PC-9 (cell line): ENCODE measurements around the gene MOSPD3. TPM values are rescaled to one million over a fixed set of nuclear protein-coding genes. Genes with fewer than 3 reads are reported as not detected.

Source experiments
- BruUV-seq: library from RNA; stranded (reverse); fragments of 400-500 nt; replicated peaks from 2 replicates; lab custom pipeline; 2021; lab: Mats Ljungman, UMichigan
- CTCF ChIA-PET: fragments of 300-600 bp; sonication (Branson Sonifier 250); formaldehyde crosslinking; loops from one replicate; lab custom pipeline; 2022; ENCODE audit warnings: antibody characterized with exemption; lab: Charles Lee
- POLR2A ChIA-PET: fragments of 300-600 bp; sonication (Branson Sonifier 250); formaldehyde crosslinking; loops from one replicate; lab custom pipeline; 2022; ENCODE audit warnings: antibody characterized with exemption; ENCODE audit not compliant: unreplicated experiment; lab: Charles Lee
- DNase-seq, 2 experiments: peaks; one replicate each; pipeline versions ENCODE4 v3.0.0 to v3.0.0-alpha.2; 2015 to 2022; ENCODE audit warnings: mixed read lengths in 1 of 2
- H2AFZ ChIP-seq: fragments of 200-600 bp; sonication (generic); 2 replicates; pipeline ENCODE4 v1.8.1; 2017; ENCODE audit warnings: antibody characterized with exemption
- H3F3A ChIP-seq: fragments of 200-600 bp; sonication (generic); 2 replicates; pipeline ENCODE4 v1.8.1; 2017; ENCODE audit warnings: antibody characterized with exemption, mild to moderate bottlenecking, low read depth; ENCODE audit not compliant: insufficient read depth
- H3K27ac ChIP-seq: fragments of 200-600 bp; sonication (generic); 2 replicates; pipeline ENCODE4 v1.6.1; 2016; ENCODE audit warnings: mixed run types
- H3K27me3 ChIP-seq: fragments of 200-600 bp; sonication (generic); 2 replicates; pipeline ENCODE4 v1.6.1; 2016; ENCODE audit warnings: low read depth, mixed run types; ENCODE audit not compliant: insufficient read depth
- H3K36me3 ChIP-seq: fragments of 200-600 bp; sonication (generic); 2 replicates; pipeline ENCODE4 v1.6.1; 2016; ENCODE audit warnings: low read depth, mixed run types
- H3K4me1 ChIP-seq: fragments of 200-600 bp; sonication (generic); replicated peaks from 2 replicates; pipeline ENCODE4 v1.6.1; 2016; ENCODE audit warnings: mixed run types; ENCODE audit not compliant: insufficient read depth
- H3K4me2 ChIP-seq: fragments of 200-600 bp; sonication (generic); 2 replicates; pipeline ENCODE4 v1.6.1; 2017; ENCODE audit warnings: mixed run types
- H3K4me3 ChIP-seq: fragments of 200-600 bp; sonication (generic); 2 replicates; pipeline ENCODE4 v1.6.1; 2016; ENCODE audit warnings: mixed run types
- H3K79me2 ChIP-seq: fragments of 200-600 bp; sonication (generic); 2 replicates; pipeline ENCODE4 v1.6.1; 2017; ENCODE audit warnings: low read depth, mixed run types
- H3K9me2 ChIP-seq: fragments of 200-600 bp; sonication (generic); 2 replicates; pipeline ENCODE4 v1.8.1; 2017; ENCODE audit warnings: mild to moderate bottlenecking; ENCODE audit not compliant: insufficient read depth
- H3K9me3 ChIP-seq: fragments of 200-600 bp; sonication (generic); 2 replicates; pipeline ENCODE4 v1.8.1; 2016; ENCODE audit warnings: low read depth; ENCODE audit not compliant: insufficient read depth
- H4K20me1 ChIP-seq: fragments of 200-600 bp; sonication (generic); 2 replicates; pipeline ENCODE4 v1.8.1; 2017; ENCODE audit not compliant: insufficient read depth
- EZH2 ChIP-seq: fragments of 200-600 bp; sonication (generic); IDR thresholded peaks from 2 replicates; pipeline ENCODE4 v1.8.0; 2017; ENCODE audit warnings: antibody characterized with exemption, low read depth
- intact Hi-C: fragments of 100-400 bp; cut with micrococcal nuclease; formaldehyde crosslinking; loops from one replicate; pipeline ENCODE4 v1.10.0; 2022; ENCODE audit not compliant: unreplicated experiment
- total RNA-seq: library from RNA; stranded (reverse); gene quantifications from 2 replicates; pipeline ENCODE4 v1.2.3, GENCODE V29; 2021
- TF ChIP-seq, protein P1 (sequence below): fragments of 200-600 bp; sonication (generic); conservative IDR thresholded peaks from 2 replicates; pipeline ENCODE4 v1.6.1; 2017; ENCODE audit warnings: mixed run types, antibody characterized with exemption, mild to moderate bottlenecking, moderate library complexity

The MOSPD3 gene
- total RNA-seq, 1 experiment from 2014 or later: 38.1 TPM

DNA sequence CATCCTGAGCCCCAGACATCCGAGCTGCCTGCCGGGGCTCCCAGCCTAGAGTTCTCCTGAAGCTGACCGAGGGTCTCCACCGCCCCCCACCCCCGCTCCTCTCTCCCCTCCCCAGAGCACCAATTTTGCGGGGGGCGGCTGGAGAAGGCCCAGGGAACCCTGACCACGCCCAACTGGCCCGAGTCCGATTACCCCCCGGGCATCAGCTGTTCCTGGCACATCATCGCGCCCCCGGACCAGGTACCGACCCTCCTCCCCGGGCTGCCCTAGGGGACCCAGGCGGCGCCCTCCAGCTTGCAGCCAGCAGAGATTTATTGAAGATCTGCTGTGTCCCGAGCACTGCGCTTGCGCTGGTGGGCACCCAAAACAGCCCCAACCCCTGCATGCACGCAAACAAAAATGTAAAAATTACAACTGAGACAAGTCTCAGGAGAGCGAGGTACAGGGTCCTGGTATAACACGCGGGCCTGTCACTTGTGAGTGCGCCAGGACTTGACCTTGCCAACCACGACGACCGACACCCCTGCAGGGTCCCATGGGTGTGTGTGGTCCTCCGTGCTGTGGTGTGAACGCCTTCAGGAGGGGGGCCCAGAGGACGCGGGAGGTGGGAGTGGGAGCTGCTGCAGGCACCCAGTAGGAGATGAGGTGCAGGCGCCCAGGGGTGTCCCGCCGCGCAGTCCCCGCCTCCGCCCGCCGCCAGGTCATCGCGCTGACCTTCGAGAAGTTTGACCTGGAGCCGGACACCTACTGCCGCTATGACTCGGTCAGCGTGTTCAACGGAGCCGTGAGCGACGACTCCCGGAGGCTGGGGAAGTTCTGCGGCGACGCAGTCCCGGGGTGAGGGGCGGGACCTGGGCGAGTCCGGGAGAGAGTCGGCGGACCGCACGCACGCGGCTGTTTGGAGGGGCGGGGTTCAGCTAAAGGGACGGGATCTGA lies 7.1 kb upstream of the MOSPD3 start:
- intact Hi-C loops: loop anchor here (2.0 kb wide), 1 partner anchor 18 kb away; the partner anchor contains the start of genes FBXO24 and LRCH4
- H3K27me3 ChIP-seq: no peaks in the 10 kb centered on the region
- peak overlapping the region; percentile 88 for H3K4me2 ChIP-seq
- peaks cover 24% of the 10 kb centered on the region for H3K4me1 ChIP-seq
- no peaks in the 10 kb centered on the region for H4K20me1 ChIP-seq
- POLR2A ChIA-PET: interaction anchor here (0.7 kb wide), 1 partner anchor 18 kb away, joined by 4 read pairs; no protein-coding TSS in a partner anchor
- peaks cover 10% of the 10 kb centered on the region; the same call in 1 of the 2 replicates for H3F3A ChIP-seq
- no peak overlapping the region for H3K27ac ChIP-seq
- DNase-seq: peak in 1 of 2 experiments; percentile 58
- no peaks in the 10 kb centered on the region for H3K36me3 ChIP-seq
- H3K4me3 ChIP-seq: peak overlapping the region; percentile 75
- BruUV-seq: TSS peak; percentile 64
- no peaks in the 10 kb centered on the region for H3K9me2 ChIP-seq
- TF ChIP-seq, protein P1, sequence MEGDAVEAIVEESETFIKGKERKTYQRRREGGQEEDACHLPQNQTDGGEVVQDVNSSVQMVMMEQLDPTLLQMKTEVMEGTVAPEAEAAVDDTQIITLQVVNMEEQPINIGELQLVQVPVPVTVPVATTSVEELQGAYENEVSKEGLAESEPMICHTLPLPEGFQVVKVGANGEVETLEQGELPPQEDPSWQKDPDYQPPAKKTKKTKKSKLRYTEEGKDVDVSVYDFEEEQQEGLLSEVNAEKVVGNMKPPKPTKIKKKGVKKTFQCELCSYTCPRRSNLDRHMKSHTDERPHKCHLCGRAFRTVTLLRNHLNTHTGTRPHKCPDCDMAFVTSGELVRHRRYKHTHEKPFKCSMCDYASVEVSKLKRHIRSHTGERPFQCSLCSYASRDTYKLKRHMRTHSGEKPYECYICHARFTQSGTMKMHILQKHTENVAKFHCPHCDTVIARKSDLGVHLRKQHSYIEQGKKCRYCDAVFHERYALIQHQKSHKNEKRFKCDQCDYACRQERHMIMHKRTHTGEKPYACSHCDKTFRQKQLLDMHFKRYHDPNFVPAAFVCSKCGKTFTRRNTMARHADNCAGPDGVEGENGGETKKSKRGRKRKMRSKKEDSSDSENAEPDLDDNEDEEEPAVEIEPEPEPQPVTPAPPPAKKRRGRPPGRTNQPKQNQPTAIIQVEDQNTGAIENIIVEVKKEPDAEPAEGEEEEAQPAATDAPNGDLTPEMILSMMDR: no peak
- no peak for TF ChIP-seq EZH2
- CTCF ChIA-PET: interaction anchor here (0.6 kb wide), 2 partner anchors 223 to 247 kb away, joined by 5 to 6 read pairs; no protein-coding TSS in a partner anchor
- no peaks in the 10 kb centered on the region for H3K79me2 ChIP-seq
- H3K9me3 ChIP-seq: no peaks in the 10 kb centered on the region
- peak overlapping the region; percentile 94 for H2AFZ ChIP-seq

DNA sequence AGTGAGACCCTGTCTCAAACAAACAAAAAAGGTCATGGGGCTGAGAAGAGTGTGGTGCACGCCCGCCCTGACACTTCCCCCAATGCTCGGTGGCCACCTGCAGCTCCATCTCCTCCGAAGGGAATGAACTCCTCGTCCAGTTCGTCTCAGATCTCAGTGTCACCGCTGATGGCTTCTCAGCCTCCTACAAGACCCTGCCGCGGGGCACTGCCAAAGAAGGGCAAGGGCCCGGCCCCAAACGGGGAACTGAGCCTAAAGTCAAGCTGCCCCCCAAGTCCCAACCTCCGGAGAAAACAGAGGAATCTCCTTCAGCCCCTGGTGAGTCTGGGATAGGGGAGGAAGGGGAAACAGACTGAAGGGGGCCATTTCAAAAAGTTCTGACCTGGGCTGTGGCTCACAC lies 6.0 kb upstream of the MOSPD3 start:
- DNase-seq: no peak
- Histone ChIP-seq H2AFZ (no peak overlapping the region), H3K36me3 (no peaks in the 10 kb centered on the region), H4K20me1 (no peaks in the 10 kb centered on the region), H3K79me2 (no peaks in the 10 kb centered on the region), H3K4me3 (no peak overlapping the region), H3K27me3 (no peaks in the 10 kb centered on the region), H3F3A (peaks cover 14% of the 10 kb centered on the region; the same call in 1 of the 2 replicates), H3K4me1 (peaks cover 21% of the 10 kb centered on the region), H3K9me2 (no peaks in the 10 kb centered on the region), H3K4me2 (no peak overlapping the region), H3K9me3 (no peaks in the 10 kb centered on the region), H3K27ac (no peak overlapping the region)
- intact Hi-C loops: no loop called here
- TF ChIP-seq, protein P1: no peak
- TF ChIP-seq EZH2: no peak
- POLR2A ChIA-PET: no interaction called here
- no TSS peak for BruUV-seq
- CTCF ChIA-PET: interaction anchor here (0.6 kb wide), 1 partner anchor 65 kb away, joined by 4 read pairs; no protein-coding TSS in a partner anchor

DNA sequence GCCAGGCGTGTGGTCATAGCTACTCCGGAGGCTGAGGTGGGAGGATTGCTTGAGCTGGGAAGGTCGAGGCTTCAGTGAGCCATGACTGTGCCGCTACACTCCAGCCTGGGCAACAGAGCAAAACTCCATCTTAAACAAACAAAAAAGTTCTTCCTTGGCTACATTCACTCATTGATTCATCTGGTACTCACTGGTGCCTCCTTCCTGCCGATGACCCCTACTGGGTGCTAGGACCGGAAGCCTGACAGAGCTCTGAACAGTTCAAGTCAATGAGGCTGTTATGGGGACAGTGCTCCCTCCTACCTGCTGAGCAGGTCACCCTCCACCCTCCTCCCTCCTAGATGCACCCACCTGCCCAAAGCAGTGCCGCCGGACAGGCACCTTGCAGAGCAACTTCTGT lies 5.2 kb upstream of the MOSPD3 start:
- CTCF ChIA-PET: no interaction called here
- intact Hi-C loops: no loop called here

More for the DNA sequence above, 5.2 kb upstream of the MOSPD3 start:
- Histone ChIP-seq H3K9me2 (no peaks in the 10 kb centered on the region), H3K36me3 (no peaks in the 10 kb centered on the region), H3K4me1 (peaks cover 16% of the 10 kb centered on the region; the same call in 1 of the 2 replicates), H3K4me2 (no peak overlapping the region), H3K4me3 (no peak overlapping the region), H4K20me1 (no peaks in the 10 kb centered on the region), H3K27ac (no peak overlapping the region), H3K27me3 (no peaks in the 10 kb centered on the region), H3K9me3 (no peaks in the 10 kb centered on the region), H3F3A (peaks cover 10% of the 10 kb centered on the region; the same call in 1 of the 2 replicates), H3K79me2 (no peaks in the 10 kb centered on the region), H2AFZ (no peak overlapping the region)
- POLR2A ChIA-PET: interaction anchor here (0.7 kb wide), 2 partner anchors 22 to 26 kb away, joined by 4 to 8 read pairs; no protein-coding TSS in a partner anchor
- DNase-seq: no peak
- no TSS peak for BruUV-seq
- no peak for TF ChIP-seq EZH2
- TF ChIP-seq, protein P1: no peak
